GM12872 (cell line): Measurements from ENCODE around the gene LDLRAD4.

ENCODE experiments used
- CTCF ChIP-seq: IDR thresholded peaks from 3 replicates; pipeline ENCODE4 v1.5.1; 2011; ENCODE audit warnings: low read depth, mild to moderate bottlenecking, low read length, moderate library complexity; ENCODE audit not compliant: insufficient read depth

Gene LDLRAD4

GRCh38 chr18:13318731-13319501, 100.4 kb downstream of the LDLRAD4 start:
- TF ChIP-seq CTCF = no peak

GRCh38 chr18:13319629-13320028, 101.1 kb downstream of the LDLRAD4 start:
- no peak for TF ChIP-seq CTCF

GRCh38 chr18:13320096-13320495, 101.5 kb downstream of the LDLRAD4 start:
- no peak for TF ChIP-seq CTCF

GRCh38 chr18:13320891-13321425, 102.4 kb downstream of the LDLRAD4 start:
- TF ChIP-seq CTCF = no peak

GRCh38 chr18:13321923-13322322, 103.4 kb downstream of the LDLRAD4 start:
- TF ChIP-seq CTCF = no peak

- TF ChIP-seq CTCF = no peak
Observed at GRCh38 chr18:13323186-13323585, 104.6 kb downstream of the LDLRAD4 start.

GRCh38 chr18:13324880-13325279, 106.3 kb downstream of the LDLRAD4 start:
- TF ChIP-seq CTCF = no peak
